Retinal pigment epithelial cell (primary cell): ENCODE results near the gene GEN1.

ENCODE experiments used
- DNase-seq: peaks from one replicate; pipeline ENCODE4 v3.0.0-alpha.2; 2010; ENCODE audit warnings: low read depth
- H3K4me3 ChIP-seq: 2 replicates; pipeline ENCODE4 v1.5.1; 2011; ENCODE audit warnings: mild to moderate bottlenecking, low read length, control low read depth, moderate library complexity
- TF ChIP-seq, protein P1 (sequence below): conservative IDR thresholded peaks from 2 replicates; pipeline ENCODE4 v1.5.1; 2011; ENCODE audit warnings: low read depth, low read length, control low read depth, inconsistent platforms

The GEN1 gene

DNA sequence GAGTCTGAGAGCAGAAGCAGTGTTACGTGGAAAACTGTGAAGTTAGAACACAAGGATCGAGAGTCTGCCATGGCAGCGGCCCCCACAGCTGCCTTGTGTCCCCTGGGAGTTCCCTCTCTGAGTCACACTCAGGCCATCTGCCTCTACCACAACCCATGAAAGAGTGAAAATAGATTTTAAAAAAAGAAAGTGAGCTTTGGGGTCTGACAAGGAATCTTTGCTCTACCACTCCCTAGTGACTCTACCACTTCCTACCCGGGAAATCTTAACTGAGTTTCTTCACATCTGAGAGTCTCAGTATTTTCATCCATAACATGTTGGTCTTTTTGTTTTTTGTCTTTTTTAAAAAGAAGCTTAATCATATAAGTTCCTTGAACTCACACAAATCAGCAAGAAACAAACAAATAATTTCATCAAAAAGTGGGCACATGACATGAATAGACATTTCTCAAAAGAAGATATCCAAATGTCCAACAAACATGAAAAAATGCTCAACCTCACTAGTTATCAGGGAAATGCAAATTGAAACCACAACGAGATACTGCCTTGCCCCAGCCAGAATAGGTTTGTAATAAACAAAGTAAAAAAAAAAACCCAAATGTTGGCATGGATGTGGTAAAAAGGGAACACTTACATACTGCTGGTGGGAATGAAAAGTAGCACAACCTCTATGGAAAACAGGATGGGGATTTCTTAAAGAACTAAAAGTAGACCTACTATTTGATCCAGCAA lies 60.0 kb downstream of the GEN1 start:
- TF ChIP-seq, protein P1, sequence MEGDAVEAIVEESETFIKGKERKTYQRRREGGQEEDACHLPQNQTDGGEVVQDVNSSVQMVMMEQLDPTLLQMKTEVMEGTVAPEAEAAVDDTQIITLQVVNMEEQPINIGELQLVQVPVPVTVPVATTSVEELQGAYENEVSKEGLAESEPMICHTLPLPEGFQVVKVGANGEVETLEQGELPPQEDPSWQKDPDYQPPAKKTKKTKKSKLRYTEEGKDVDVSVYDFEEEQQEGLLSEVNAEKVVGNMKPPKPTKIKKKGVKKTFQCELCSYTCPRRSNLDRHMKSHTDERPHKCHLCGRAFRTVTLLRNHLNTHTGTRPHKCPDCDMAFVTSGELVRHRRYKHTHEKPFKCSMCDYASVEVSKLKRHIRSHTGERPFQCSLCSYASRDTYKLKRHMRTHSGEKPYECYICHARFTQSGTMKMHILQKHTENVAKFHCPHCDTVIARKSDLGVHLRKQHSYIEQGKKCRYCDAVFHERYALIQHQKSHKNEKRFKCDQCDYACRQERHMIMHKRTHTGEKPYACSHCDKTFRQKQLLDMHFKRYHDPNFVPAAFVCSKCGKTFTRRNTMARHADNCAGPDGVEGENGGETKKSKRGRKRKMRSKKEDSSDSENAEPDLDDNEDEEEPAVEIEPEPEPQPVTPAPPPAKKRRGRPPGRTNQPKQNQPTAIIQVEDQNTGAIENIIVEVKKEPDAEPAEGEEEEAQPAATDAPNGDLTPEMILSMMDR = no peak
- no peak for DNase-seq
- H3K4me3 ChIP-seq = no peak overlapping the region

DNA sequence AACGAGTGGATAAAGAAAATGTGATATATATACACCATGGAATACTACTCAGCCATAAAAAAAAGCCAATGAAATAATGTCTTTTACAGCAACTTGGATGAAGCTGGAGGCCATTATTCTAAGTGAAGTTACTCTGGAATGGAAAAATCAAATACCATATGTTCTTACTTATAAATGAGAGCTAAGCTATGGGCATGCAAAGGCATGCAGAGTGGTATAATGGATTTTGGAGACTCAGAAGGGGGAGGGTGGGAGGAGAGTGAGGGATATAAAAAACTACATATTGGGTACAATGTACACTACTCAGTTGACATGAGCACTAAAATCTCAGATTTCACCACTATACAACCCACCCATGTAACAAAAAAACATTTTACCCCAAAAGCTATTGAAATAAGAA lies 60.7 kb downstream of the GEN1 start:
- TF ChIP-seq, protein P1 = no peak
- no peak overlapping the region for H3K4me3 ChIP-seq
- no peak for DNase-seq

DNA sequence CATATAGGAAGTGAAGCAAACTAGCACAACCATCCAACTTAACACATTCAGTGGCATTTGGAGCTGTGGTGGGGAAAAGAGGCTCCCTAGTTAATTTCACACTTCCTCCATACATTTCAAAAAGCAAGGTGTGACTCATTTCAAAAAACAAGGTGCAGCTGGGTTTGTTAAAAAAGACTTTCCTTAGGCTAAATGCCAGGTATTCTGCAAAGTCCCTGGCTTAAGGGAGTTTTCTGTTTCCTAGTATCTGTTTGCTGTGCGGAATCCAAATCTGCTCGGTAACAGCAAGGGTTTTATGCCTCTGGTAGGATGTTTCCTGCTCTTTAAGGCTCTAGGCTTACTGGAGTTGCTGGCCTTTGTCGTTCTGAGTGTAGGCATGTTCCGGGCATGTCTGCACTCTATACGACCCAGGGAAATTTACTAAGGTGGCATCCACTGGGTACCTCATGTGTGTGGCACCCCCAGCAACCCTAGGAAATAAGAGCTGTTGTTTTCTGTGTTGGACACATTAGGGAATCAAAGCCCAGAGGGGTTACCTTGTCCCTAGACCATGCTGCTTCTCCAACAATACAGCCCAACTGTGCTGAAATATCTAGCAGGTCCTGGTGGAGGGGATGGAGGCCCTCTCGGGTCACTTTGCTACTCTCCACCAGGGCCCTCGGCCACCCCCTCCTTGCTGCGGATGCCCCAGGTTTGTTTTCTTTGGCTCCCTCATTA lies 61.7 kb downstream of the GEN1 start:
- TF ChIP-seq, protein P1 = no peak
- no peak for DNase-seq
- H3K4me3 ChIP-seq = no peak overlapping the region

DNA sequence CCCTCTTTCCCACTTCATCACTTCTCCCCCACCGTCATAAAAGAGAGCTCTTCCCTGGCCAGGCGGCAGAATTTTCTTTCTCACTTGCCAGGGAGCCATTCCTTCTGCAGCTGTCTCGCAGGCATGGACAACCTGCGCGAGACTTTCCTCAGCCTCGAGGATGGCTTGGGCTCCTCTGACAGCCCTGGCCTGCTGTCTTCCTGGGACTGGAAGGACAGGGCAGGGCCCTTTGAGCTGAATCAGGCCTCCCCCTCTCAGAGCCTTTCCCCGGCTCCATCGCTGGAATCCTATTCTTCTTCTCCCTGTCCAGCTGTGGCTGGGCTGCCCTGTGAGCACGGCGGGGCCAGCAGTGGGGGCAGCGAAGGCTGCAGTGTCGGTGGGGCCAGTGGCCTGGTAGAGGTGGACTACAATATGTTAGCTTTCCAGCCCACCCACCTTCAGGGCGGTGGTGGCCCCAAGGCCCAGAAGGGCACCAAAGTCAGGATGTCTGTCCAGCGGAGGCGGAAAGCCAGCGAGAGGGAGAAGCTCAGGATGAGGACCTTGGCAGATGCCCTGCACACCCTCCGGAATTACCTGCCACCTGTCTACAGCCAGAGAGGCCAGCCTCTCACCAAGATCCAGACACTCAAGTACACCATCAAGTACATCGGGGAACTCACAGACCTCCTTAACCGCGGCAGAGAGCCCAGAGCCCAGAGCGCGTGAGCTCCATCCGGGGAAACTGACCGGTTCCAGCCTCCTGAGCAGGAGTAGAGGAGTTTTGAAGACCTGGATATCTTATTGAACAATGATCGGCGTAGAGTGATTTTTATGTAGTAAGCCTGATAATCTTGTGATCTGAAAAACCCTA lies 62.7 kb downstream of the GEN1 start, which contains the start of gene MSGN1:
TSS of gene MSGN1 (plus strand) at position 65 of the 850 bp plus-strand sequence. CDS start at position 124, 59 bp downstream.
- no peak within 1 kb of the TSS for H3K4me3 ChIP-seq
- TF ChIP-seq, protein P1 = no peak

DNA sequence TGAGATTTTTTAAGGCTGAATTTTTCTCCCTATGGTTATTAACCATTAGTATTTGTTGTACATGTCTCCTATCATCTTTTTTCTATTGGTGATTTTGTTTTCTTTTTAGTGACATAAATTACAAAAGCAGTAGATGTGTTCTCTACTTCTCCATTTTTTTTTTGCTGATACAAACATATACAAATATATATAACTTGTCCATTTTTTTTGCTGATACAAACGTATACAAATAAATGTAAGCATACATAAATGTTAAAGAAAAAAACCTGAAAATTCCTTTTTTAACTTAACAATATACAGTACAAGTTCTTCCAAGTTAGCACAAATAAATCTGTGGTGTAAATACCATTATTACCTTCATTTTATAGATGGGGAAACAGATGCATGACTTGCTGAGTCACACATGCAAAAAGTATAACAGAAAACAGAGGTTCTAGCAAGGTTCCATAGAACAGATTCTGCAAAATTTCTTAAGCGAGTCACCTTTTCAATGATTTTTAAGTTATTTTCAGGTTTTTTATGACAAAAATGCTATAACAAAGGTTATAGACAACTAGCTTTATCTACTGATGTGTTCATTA lies 64.4 kb downstream of the GEN1 start:
- TF ChIP-seq, protein P1 = no peak
- H3K4me3 ChIP-seq = no peak overlapping the region
- no peak for DNase-seq

More for the DNA sequence above, 62.7 kb downstream of the GEN1 start, which contains the start of gene MSGN1:
- DNase-seq = no peak

DNA sequence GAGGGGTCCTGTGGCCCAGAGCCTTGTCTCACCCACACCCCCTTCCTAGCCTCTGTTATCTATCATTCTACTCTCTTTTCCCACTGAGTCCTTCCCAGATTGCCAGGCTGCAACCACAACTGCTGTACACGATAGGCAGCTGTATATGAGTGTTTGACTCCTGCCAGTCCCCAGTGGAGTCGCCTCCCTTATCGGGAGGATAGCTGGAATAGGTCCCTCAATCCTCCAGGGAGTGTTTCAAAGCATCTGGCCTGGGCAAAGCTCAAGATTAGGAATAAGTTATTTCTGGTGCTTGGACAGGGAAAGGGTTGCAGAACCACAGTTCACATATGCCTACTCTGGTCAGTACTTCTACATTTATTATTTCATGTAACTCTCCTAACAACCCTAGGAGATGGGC lies 67.1 kb downstream of the GEN1 start:
- TF ChIP-seq, protein P1 = no peak
- no peak for DNase-seq
- no peak overlapping the region for H3K4me3 ChIP-seq
